Karpas-422 (cell line): ENCODE measurements around the gene ARHGEF4. TPM values are rescaled to one million over a fixed set of nuclear protein-coding genes. Genes with fewer than 3 reads are reported as not detected.

Experiments used
- DNase-seq: peaks from one replicate; pipeline ENCODE4 v3.0.0-alpha.2; 2015
- H2AFZ ChIP-seq: fragments of 200-600 bp; sonication (generic); 2 replicates; pipeline ENCODE4 v1.6.1; 2014; ENCODE audit warnings: antibody characterized with exemption, low read length, mixed read lengths
- H3K27ac ChIP-seq: fragments of 200-600 bp; sonication (generic); 2 replicates; pipeline ENCODE4 v1.5.1; 2014; ENCODE audit warnings: mild to moderate bottlenecking, low read length, moderate library complexity
- H3K27me3 ChIP-seq: fragments of 200-600 bp; sonication (generic); 2 replicates; pipeline ENCODE4 v1.6.1; 2014; ENCODE audit warnings: low read length, mixed read lengths
- H3K36me3 ChIP-seq: fragments of 200-600 bp; sonication (generic); 2 replicates; pipeline ENCODE4 v1.6.1; 2014; ENCODE audit warnings: low read length, mixed read lengths; ENCODE audit not compliant: insufficient read depth
- H3K4me1 ChIP-seq: fragments of 200-600 bp; sonication (generic); 2 replicates; pipeline ENCODE4 v1.6.1; 2014; ENCODE audit warnings: mild to moderate bottlenecking, low read length, mixed read lengths
- H3K4me2 ChIP-seq: fragments of 200-600 bp; sonication (generic); 2 replicates; pipeline ENCODE4 v1.6.1; 2014; ENCODE audit warnings: low read length, low read depth, mild to moderate bottlenecking; ENCODE audit not compliant: poor library complexity, severe bottlenecking
- H3K4me3 ChIP-seq: fragments of 200-600 bp; sonication (generic); 2 replicates; pipeline ENCODE4 v1.5.1; 2014; ENCODE audit warnings: mild to moderate bottlenecking, antibody characterized with exemption, low read length, mixed read lengths
- H3K79me2 ChIP-seq: fragments of 200-600 bp; sonication (generic); 2 replicates; pipeline ENCODE4 v1.6.1; 2014; ENCODE audit warnings: mild to moderate bottlenecking, low read length, mixed read lengths
- H3K9ac ChIP-seq: fragments of 200-600 bp; sonication (generic); 2 replicates; pipeline ENCODE4 v1.6.0; 2014; ENCODE audit warnings: low read length
- H3K9me2 ChIP-seq: fragments of 200-600 bp; sonication (generic), shearing (Covaris generic); replicated peaks from 2 replicates; pipeline ENCODE4 v1.6.0; 2014; ENCODE audit warnings: mild to moderate bottlenecking, low read length, moderate library complexity; ENCODE audit not compliant: insufficient read depth
- H3K9me3 ChIP-seq: fragments of 300-700, 200-600 bp; sonication (generic); 2 replicates; pipeline ENCODE4 v1.6.1; 2014; ENCODE audit warnings: low read length, mixed read lengths
- H4K20me1 ChIP-seq: fragments of 200-600 bp; sonication (generic); 2 replicates; pipeline ENCODE4 v1.6.1; 2014; ENCODE audit warnings: mild to moderate bottlenecking, antibody characterized with exemption, low read length, low read depth; ENCODE audit not compliant: insufficient read depth
- total RNA-seq: library from RNA; depleted of rRNA; stranded (reverse); fragments of >200 nt; shearing (Covaris generic); gene quantifications from 2 replicates; pipeline ENCODE4 v1.2.3, GENCODE V29; 2014; ENCODE audit warnings: low replicate concordance

ARHGEF4 gene
- total RNA-seq, 1 experiment from 2014 or later, result not detected

DNA sequence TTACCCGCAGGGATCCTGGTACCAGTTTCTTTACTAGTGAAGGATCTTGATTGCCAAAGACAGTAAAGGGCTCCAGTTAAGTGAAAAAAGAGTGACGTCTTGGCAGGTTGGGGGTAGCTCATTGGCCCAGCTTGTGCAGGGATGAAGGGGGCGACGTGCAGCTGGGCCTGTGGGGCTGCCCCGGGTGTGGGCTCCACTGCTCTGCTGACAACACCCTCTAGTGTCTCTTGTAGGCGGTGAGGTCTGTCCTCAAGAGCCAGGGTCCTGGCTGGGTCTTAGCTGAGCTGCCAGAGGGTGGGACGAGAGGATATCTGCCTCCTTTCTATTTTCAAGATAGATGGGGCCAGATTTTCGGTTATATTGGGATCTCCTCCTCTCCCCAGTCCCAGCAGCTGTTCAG lies 6.1 kb downstream of the ARHGEF4 start:
- Histone ChIP-seq H3K9me2 (no peaks in the 10 kb centered on the region), H3K36me3 (no peaks in the 10 kb centered on the region), H3K4me2 (no peak overlapping the region), H3K9ac (no peak overlapping the region), H3K4me3 (no peak overlapping the region), H3K4me1 (no peaks in the 10 kb centered on the region), H2AFZ (no peak overlapping the region), H3K9me3 (no peaks in the 10 kb centered on the region), H3K27me3 (no peaks in the 10 kb centered on the region), H4K20me1 (no peaks in the 10 kb centered on the region), H3K27ac (no peak overlapping the region), H3K79me2 (no peaks in the 10 kb centered on the region)
- DNase-seq, result no peak

GRCh38 chr2:130843321-130843985 lies 6.7 kb downstream of the ARHGEF4 start:
- Histone ChIP-seq H3K27ac (no peak overlapping the region), H3K9ac (no peak overlapping the region), H2AFZ (no peak overlapping the region), H3K79me2 (no peaks in the 10 kb centered on the region), H3K9me3 (no peaks in the 10 kb centered on the region), H3K4me1 (no peaks in the 10 kb centered on the region), H3K9me2 (no peaks in the 10 kb centered on the region), H3K4me2 (no peak overlapping the region), H3K4me3 (no peak overlapping the region), H4K20me1 (no peaks in the 10 kb centered on the region), H3K36me3 (no peaks in the 10 kb centered on the region), H3K27me3 (no peaks in the 10 kb centered on the region)
- no peak for DNase-seq

DNA sequence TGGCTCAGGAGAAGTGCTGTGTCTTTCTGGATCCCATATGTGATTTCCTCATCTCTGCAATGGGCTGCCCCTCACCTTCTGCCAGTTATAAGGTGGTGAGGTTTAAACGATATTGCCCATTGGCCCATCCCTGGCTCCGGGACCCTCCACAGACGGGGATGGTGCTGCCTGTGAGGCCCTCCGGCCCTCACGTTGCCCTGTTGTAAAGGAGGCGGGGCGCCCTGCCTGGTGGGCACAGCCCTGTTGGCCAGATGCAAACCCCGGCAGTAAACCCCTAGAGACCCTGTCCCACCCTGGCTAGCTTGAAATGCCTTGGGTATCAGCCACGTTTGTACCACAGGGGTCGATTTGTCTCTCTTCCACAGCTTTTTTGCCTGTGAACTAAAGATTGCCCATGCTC lies 7.4 kb downstream of the ARHGEF4 start:
- H3K4me2 ChIP-seq, result no peak overlapping the region
- no peaks in the 10 kb centered on the region for H3K36me3 ChIP-seq
- H3K9me2 ChIP-seq, result no peaks in the 10 kb centered on the region
- H3K9me3 ChIP-seq, result no peaks in the 10 kb centered on the region
- H3K9ac ChIP-seq, result no peak overlapping the region
- H3K4me1 ChIP-seq, result no peaks in the 10 kb centered on the region
- no peak for DNase-seq
- no peak overlapping the region for H3K27ac ChIP-seq
- no peaks in the 10 kb centered on the region for H3K79me2 ChIP-seq
- H2AFZ ChIP-seq, result no peak overlapping the region
- no peaks in the 10 kb centered on the region for H4K20me1 ChIP-seq
- H3K27me3 ChIP-seq, result no peaks in the 10 kb centered on the region
- H3K4me3 ChIP-seq, result no peak overlapping the region

DNA sequence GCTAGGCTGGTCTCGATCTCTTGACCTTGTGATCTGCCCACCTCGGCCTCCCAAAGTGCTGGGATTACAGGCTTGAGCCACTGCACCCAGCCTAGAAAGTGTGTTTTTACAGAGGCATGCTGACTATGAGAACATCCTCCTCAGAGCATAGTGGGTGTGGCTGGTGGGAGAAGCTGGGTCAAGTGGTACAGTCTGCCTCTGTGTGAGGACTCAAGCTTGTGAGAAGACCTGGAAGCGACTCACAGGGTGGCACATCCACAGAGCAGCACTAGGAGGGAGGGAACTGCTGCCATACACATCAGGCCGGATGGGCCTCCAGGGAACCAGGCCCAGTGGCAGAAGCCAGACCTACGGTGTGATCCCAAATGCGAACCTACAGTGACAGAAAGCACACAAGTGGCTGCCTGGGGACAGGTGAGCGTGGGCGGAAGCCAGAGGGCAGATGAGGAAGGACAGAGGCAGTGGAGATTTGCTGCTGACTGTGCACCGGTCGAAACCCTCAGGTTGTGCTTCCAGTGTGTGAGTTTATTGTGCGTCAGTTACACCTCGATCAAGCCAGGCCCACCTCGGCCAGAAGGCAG lies 8.9 kb downstream of the ARHGEF4 start:
- no peak overlapping the region for H3K9ac ChIP-seq
- H3K79me2 ChIP-seq, result no peaks in the 10 kb centered on the region

GRCh38 chr2:130846233-130846632 lies 9.5 kb downstream of the ARHGEF4 start:
- no peaks in the 10 kb centered on the region for H3K4me1 ChIP-seq
- no peaks in the 10 kb centered on the region for H3K9me2 ChIP-seq
- H3K27ac ChIP-seq, result no peak overlapping the region
- no peaks in the 10 kb centered on the region for H3K79me2 ChIP-seq
- no peak overlapping the region for H3K4me3 ChIP-seq
- no peak for DNase-seq
- no peak overlapping the region for H3K4me2 ChIP-seq
- no peaks in the 10 kb centered on the region for H3K9me3 ChIP-seq
- H2AFZ ChIP-seq, result no peak overlapping the region
- H3K9ac ChIP-seq, result no peak overlapping the region
- no peaks in the 10 kb centered on the region for H3K36me3 ChIP-seq
- no peaks in the 10 kb centered on the region for H4K20me1 ChIP-seq
- H3K27me3 ChIP-seq, result no peaks in the 10 kb centered on the region

More for the DNA sequence above, 8.9 kb downstream of the ARHGEF4 start:
- H3K4me3 ChIP-seq, result no peak overlapping the region
- H3K4me2 ChIP-seq, result no peak overlapping the region
- no peaks in the 10 kb centered on the region for H4K20me1 ChIP-seq
- no peaks in the 10 kb centered on the region for H3K9me3 ChIP-seq
- H3K36me3 ChIP-seq, result no peaks in the 10 kb centered on the region
- no peaks in the 10 kb centered on the region for H3K27me3 ChIP-seq
- H3K27ac ChIP-seq, result no peak overlapping the region
- H3K4me1 ChIP-seq, result no peaks in the 10 kb centered on the region
- DNase-seq, result no peak
- H2AFZ ChIP-seq, result no peak overlapping the region
- no peaks in the 10 kb centered on the region for H3K9me2 ChIP-seq

DNA sequence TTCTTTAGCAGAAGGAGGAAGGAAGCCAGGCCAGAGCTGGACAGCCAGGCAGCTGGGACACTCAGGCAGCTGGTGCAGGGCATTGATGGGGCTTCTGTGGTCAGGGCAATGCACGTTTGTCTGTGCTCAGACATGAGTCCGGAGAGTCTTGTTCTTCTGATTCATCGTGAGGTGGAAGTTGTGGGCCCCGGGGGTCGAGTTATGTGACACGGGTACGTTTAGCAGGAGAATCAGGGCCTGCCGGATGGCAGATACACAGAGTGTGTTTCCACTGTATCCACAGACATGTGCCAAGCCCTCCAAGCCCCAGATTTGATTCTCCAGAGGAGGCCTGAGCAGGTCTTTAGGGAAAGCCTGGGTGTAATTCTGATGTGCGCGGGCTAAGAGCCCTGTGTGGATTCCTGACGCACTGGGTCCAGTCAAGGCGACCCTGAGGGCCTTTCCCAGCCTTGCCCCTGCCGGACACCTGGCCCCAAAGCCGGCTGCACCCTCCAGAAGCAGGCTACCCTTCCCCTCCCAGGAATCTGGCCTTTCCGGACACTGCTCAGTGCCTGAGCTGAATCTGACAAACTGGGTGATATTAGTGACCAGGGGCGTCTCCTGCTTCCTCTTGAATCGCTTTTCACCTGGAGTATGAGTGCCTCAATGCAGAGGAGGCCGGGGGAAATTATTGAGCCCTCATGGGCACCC lies 10.1 kb downstream of the ARHGEF4 start:
- Histone ChIP-seq H3K4me3 (no peak overlapping the region), H3K4me1 (no peaks in the 10 kb centered on the region), H4K20me1 (no peaks in the 10 kb centered on the region), H3K27ac (no peak overlapping the region), H3K9ac (no peak overlapping the region), H3K79me2 (no peaks in the 10 kb centered on the region), H3K9me3 (no peaks in the 10 kb centered on the region), H3K4me2 (no peak overlapping the region), H3K27me3 (no peaks in the 10 kb centered on the region), H3K9me2 (no peaks in the 10 kb centered on the region), H2AFZ (no peak overlapping the region), H3K36me3 (no peaks in the 10 kb centered on the region)
- no peak for DNase-seq

DNA sequence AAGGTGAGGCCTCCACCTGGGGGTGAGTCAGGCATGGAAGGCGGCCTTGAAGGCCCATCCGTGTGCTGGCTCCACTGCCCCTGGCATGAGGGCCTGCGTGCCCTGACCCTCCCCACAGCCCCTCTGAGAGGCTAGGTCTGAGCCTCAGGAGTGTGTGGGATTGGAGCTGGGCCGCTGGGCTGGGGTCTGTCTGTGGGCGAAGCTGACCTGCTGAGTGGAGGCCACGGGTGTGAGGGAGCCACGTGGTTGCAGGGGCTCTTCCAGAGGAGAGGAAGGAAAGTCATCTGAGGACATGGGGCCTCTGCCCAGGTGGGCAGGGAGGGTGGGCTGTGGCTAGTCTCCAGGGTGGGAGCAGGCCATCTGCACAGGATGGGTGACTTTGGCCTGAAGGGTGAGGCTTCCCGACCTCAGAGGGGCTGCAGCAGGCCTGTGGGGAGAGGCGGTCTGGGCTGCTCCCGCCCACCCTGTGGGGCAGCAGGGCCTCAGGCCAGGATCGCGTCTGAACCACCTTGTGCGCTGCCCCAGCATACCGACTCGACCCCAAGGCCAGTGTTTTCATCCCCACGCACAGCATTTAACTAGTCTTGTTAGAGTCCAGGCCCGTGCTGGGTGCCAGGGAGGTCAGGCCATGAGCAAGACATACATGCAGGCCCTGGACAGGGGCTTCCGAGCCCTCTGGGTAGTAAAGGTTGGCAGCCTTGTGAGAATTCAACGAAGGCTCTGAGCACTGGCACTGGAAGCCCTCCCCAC lies 11.2 kb downstream of the ARHGEF4 start:
- Histone ChIP-seq H3K36me3 (no peaks in the 10 kb centered on the region), H3K9me2 (no peaks in the 10 kb centered on the region), H3K9ac (no peak overlapping the region), H3K9me3 (no peaks in the 10 kb centered on the region), H3K27me3 (no peaks in the 10 kb centered on the region), H4K20me1 (no peaks in the 10 kb centered on the region), H3K79me2 (no peaks in the 10 kb centered on the region), H3K4me1 (no peaks in the 10 kb centered on the region), H3K4me3 (no peak overlapping the region), H2AFZ (no peak overlapping the region), H3K4me2 (no peak overlapping the region), H3K27ac (no peak overlapping the region)
- no peak for DNase-seq
